Measurements from ENCODE around the gene ETV5. TPM values are rescaled to one million over a fixed set of nuclear protein-coding genes. Genes with fewer than 3 reads are reported as not detected.
A peak's percentile ranks its signal among the peaks of the same experiment; 100 is the strongest.

The ETV5 gene
- total RNA-seq, 1 donor from 2014 or later, result 16.3 TPM

DNA sequence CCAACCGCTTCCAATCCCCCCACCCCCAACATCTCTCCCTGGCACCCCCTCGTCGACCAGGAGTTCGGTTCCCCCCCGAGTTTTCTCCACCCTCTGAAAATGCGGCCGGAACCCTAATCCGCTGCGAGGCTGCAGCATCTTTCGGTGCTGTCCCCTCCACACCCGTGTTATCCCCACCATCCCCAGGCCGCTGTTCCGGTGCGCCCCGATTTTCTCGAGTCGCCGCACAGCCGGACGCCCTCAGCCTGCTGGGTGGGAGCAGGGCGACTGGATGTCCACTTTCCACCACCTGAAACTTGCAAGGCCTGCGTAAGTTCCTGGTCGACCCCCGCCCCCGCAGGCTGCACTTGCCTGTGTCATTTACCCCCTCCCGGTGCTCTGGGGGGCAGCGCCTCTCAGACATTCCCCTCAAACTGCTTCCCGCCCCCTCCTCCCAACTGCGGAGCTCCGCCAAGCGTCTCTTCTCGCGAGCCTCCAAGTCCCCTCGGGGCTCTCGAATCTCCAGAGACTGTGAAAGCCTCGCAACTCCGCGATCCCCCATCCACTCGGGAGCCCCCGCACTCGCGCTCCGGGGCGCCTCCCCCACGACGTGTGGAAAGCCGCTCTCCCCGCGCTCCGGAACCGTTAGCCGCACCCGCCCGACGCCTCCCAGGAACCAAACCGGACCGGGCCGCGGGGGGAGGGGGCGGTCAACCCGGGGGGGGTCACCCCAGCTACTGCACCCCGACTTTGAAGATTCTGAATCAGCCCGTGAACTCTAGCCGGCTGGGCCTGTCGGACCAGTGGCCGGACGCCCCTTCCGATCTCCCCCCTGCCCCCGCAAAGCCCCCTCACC lies 566 bp downstream of the ETV5 start:
- Histone ChIP-seq H3K4me1 (peaks cover 33% of the 10 kb centered on the region), H3K4me2 (peak overlapping the region; percentile 83), H3F3A (ENCODE audit: low read depth) (peaks cover 29% of the 10 kb centered on the region), H3K27ac (peak overlapping the region; percentile 3), H3K4me3 (peak overlapping the region; percentile 65), H3K27me3 (peaks cover 93% of the 10 kb centered on the region), H2AFZ (replicated peaks) (no peak overlapping the region), H3K9me3 (ENCODE audit: low read depth) (no peaks in the 10 kb centered on the region), H4K20me1 (ENCODE audit: low read depth) (peaks cover 37% of the 10 kb centered on the region), H3K79me2 (ENCODE audit: low read depth) (no peaks in the 10 kb centered on the region), H3K36me3 (no peaks in the 10 kb centered on the region), H3K9ac (peak overlapping the region; percentile 18)
- Mint-ChIP-seq H3K27me3 (ENCODE audit: insufficient read depth, low read depth) (peaks cover 10% of the 10 kb centered on the region), H3K4me3 (peak overlapping the region; percentile 88), H3K4me1 (peaks cover 62% of the 10 kb centered on the region), H3K9me3 (no peaks in the 10 kb centered on the region), H3K36me3 (peaks cover 4% of the 10 kb centered on the region), H3K27ac (peak overlapping the region; percentile 80)
- TF ChIP-seq EZH2phosphoT487 (IDR thresholded peaks at IDR 0.05), result peak; percentile 10
- TF ChIP-seq EZH2 (IDR thresholded peaks at IDR 0.05), result peak; percentile 25
- no peak for TF ChIP-seq CTCF (IDR thresholded peaks at IDR 0.05)
- DNase-seq (ENCODE audit: low spot score), result peak; percentile 88

DNA sequence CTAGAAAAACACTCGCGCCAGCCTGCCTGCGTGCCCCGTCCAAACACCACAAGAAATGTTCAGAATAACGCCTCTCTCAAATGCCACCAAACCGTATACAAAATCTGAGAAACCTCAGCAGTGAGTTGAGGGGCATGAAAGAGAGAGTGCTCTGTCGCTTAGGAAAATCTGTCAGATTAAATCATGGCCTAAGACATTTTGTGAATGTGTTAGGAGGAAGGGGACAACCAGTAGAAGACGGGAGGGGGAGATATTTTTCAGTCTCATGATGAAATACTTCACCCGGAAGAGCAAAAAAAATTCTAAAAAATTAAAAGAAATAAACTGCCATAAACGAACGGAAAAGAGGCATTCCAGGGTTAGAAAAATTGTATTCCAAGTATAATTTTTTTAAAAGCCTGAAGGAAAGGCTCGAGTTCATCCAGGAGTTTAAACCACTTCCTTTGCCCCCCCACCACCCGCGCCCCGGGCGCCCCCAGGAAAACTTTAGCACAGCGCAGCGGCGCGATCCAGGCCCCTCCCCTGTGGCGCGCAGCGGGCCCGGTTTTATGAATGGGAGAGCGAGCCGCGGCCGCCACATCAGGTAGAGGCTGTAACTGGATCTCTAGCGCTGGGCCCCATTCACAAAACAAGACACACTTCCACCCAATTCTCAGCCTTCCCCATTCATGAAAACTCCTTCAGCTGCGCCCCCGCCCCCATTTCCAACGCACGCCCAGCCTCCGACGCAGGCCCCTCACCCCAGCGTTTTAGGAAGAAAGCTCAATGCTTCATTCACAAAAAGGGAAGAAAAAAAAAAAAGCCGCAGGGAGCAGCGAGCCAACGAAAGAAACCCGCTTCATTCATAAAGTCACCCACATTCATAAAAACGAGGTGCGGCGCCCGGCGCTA lies 1.4 kb downstream of the ETV5 start:
- Histone ChIP-seq H3K27me3 (peaks cover 93% of the 10 kb centered on the region), H2AFZ (replicated peaks) (no peak overlapping the region), H4K20me1 (ENCODE audit: low read depth) (peaks cover 37% of the 10 kb centered on the region), H3K9me3 (ENCODE audit: low read depth) (no peaks in the 10 kb centered on the region), H3F3A (ENCODE audit: low read depth) (peaks cover 29% of the 10 kb centered on the region), H3K4me2 (peak overlapping the region; percentile 83), H3K9ac (no peak overlapping the region), H3K36me3 (no peaks in the 10 kb centered on the region), H3K27ac (peak overlapping the region; percentile 3), H3K4me1 (peaks cover 41% of the 10 kb centered on the region), H3K4me3 (peak overlapping the region; percentile 65), H3K79me2 (ENCODE audit: low read depth) (no peaks in the 10 kb centered on the region)
- H3K4me3 Mint-ChIP-seq, result peak overlapping the region; percentile 88
- peak; percentile 93 for DNase-seq (ENCODE audit: low spot score)
- peaks cover 10% of the 10 kb centered on the region for H3K27me3 Mint-ChIP-seq (ENCODE audit: insufficient read depth, low read depth)
- H3K4me1 Mint-ChIP-seq, result peaks cover 67% of the 10 kb centered on the region
- TF ChIP-seq EZH2 (IDR thresholded peaks at IDR 0.05) (peak; percentile 6), EZH2phosphoT487 (IDR thresholded peaks at IDR 0.05) (peak; percentile 21), CTCF (IDR thresholded peaks at IDR 0.05) (no peak)
- peaks cover 11% of the 10 kb centered on the region for H3K36me3 Mint-ChIP-seq
- H3K27ac Mint-ChIP-seq, result no peak overlapping the region
- no peaks in the 10 kb centered on the region for H3K9me3 Mint-ChIP-seq

GRCh38 chr3:186105543-186105942 lies 3.3 kb downstream of the ETV5 start:
- Histone ChIP-seq H3K4me3 (no peak overlapping the region), H3K27me3 (peaks cover 93% of the 10 kb centered on the region), H3K4me2 (no peak overlapping the region), H2AFZ (replicated peaks) (no peak overlapping the region), H3K79me2 (ENCODE audit: low read depth) (no peaks in the 10 kb centered on the region), H3K27ac (no peak overlapping the region), H3F3A (ENCODE audit: low read depth) (peaks cover 27% of the 10 kb centered on the region), H3K36me3 (no peaks in the 10 kb centered on the region), H3K9me3 (ENCODE audit: low read depth) (no peaks in the 10 kb centered on the region), H3K9ac (no peak overlapping the region), H3K4me1 (peaks cover 46% of the 10 kb centered on the region), H4K20me1 (ENCODE audit: low read depth) (peaks cover 30% of the 10 kb centered on the region)
- peaks cover 15% of the 10 kb centered on the region for H3K36me3 Mint-ChIP-seq
- TF ChIP-seq EZH2phosphoT487 (IDR thresholded peaks at IDR 0.05) (no peak), EZH2 (IDR thresholded peaks at IDR 0.05) (no peak), CTCF (IDR thresholded peaks at IDR 0.05) (no peak)
- no peak for DNase-seq (ENCODE audit: low spot score)
- no peak overlapping the region for H3K27ac Mint-ChIP-seq
- H3K4me3 Mint-ChIP-seq, result peak overlapping the region; percentile 76
- peaks cover 53% of the 10 kb centered on the region for H3K4me1 Mint-ChIP-seq
- no peaks in the 10 kb centered on the region for H3K9me3 Mint-ChIP-seq
- peaks cover 4% of the 10 kb centered on the region for H3K27me3 Mint-ChIP-seq (ENCODE audit: insufficient read depth, low read depth)

Data from neural progenitor cell (in vitro differentiated cells).